PC-3 (cell line): ENCODE measurements around the gene ADAM12. TPM values are rescaled to one million over a fixed set of nuclear protein-coding genes. Genes with fewer than 3 reads are reported as not detected.

ENCODE experiments used
- ATAC-seq: fragments of 200-7000 bp; cut with Tn5 transposase; 2 replicates; pipeline ENCODE4 v1.9.1; 2020; ENCODE audit warnings: mild to moderate bottlenecking, moderate library complexity
- BruUV-seq: library from RNA; stranded (reverse); fragments of 400-500 nt; replicated peaks from 2 replicates; lab custom pipeline; 2021; lab: Mats Ljungman, UMichigan
- CTCF ChIA-PET: fragments of 300-600 bp; sonication (Branson Sonifier 250); formaldehyde crosslinking; loops from one replicate; lab custom pipeline; 2022; ENCODE audit warnings: antibody characterized with exemption; lab: Charles Lee
- POLR2A ChIA-PET: fragments of 300-600 bp; sonication (Branson Sonifier 250); formaldehyde crosslinking; loops from one replicate; lab custom pipeline; 2022; ENCODE audit warnings: antibody characterized with exemption; ENCODE audit not compliant: unreplicated experiment; lab: Charles Lee
- DNase-seq: peaks from one replicate; pipeline ENCODE4 v3.0.0-alpha.2; 2015
- H2AFZ ChIP-seq: fragments of 300-600 bp; sonication (generic); 2 replicates; pipeline ENCODE4 v1.6.0; 2016; ENCODE audit warnings: antibody characterized with exemption, low read length
- H3F3A ChIP-seq: fragments of 300-600 bp; sonication (generic); one replicate; pipeline ENCODE4 v1.6.0; 2017; ENCODE audit warnings: antibody characterized with exemption, low read length, control low read depth, mild to moderate bottlenecking; ENCODE audit not compliant: unreplicated experiment
- H3K27ac ChIP-seq: fragments of 300-600 bp; sonication (generic); 2 replicates; pipeline ENCODE4 v1.5.1; 2016; ENCODE audit warnings: mild to moderate bottlenecking, low read length
- H3K27me3 ChIP-seq: fragments of 300-600 bp; sonication (generic); 2 replicates; pipeline ENCODE4 v1.6.1; 2016; ENCODE audit warnings: low read length, mixed read lengths
- H3K36me3 ChIP-seq: fragments of 300-600 bp; sonication (generic); 2 replicates; pipeline ENCODE4 v1.6.1; 2016; ENCODE audit warnings: low read depth, mixed run types, low read length, mixed read lengths
- H3K4me1 ChIP-seq: fragments of 300-600 bp; sonication (generic); 2 replicates; pipeline ENCODE4 v1.5.1; 2016; ENCODE audit warnings: low read length; ENCODE audit not compliant: insufficient read depth
- H3K4me2 ChIP-seq: fragments of 300-600 bp; sonication (generic); 2 replicates; pipeline ENCODE4 v1.6.0; 2016; ENCODE audit warnings: low read length
- H3K4me3 ChIP-seq: fragments of 300-600 bp; sonication (generic); 2 replicates; pipeline ENCODE4 v1.5.1; 2016; ENCODE audit warnings: mild to moderate bottlenecking, low read length, mixed read lengths
- H3K79me2 ChIP-seq: fragments of 300-600 bp; sonication (generic); 2 replicates; pipeline ENCODE4 v1.6.1; 2017; ENCODE audit warnings: low read length, mixed read lengths
- H3K9ac ChIP-seq: fragments of 300-600 bp; sonication (generic); 2 replicates; pipeline ENCODE4 v1.6.0; 2016; ENCODE audit warnings: mild to moderate bottlenecking, low read length
- H3K9me2 ChIP-seq: fragments of 300-600 bp; sonication (generic); replicated peaks from 2 replicates; pipeline ENCODE4 v1.6.1; 2016; ENCODE audit warnings: mixed run types, low read length, mixed read lengths
- H3K9me3 ChIP-seq: fragments of 300-600 bp; sonication (generic); 2 replicates; pipeline ENCODE4 v1.6.1; 2016; ENCODE audit warnings: low read length, mixed read lengths
- H4K20me1 ChIP-seq: fragments of 300-600 bp; sonication (generic); 2 replicates; pipeline ENCODE4 v1.6.1; 2016; ENCODE audit warnings: low read length, mixed read lengths
- EZH2 ChIP-seq: fragments of 300-600 bp; sonication (generic); IDR thresholded peaks from one replicate; pipeline ENCODE4 v1.6.1; 2017; ENCODE audit warnings: antibody characterized with exemption, mild to moderate bottlenecking, low read length; ENCODE audit not compliant: unreplicated experiment
- EZH2phosphoT487 ChIP-seq: fragments of 300-600 bp; sonication (generic); IDR thresholded peaks from 2 replicates; pipeline ENCODE4 v1.6.1; 2018; ENCODE audit warnings: mild to moderate bottlenecking, antibody characterized with exemption, low read length, borderline replicate concordance
- intact Hi-C: fragments of 100-400 bp; cut with micrococcal nuclease; formaldehyde crosslinking; loops from 2 replicates; pipeline ENCODE4 v1.9.0; 2023
- total RNA-seq: library from RNA; depleted of rRNA; stranded (reverse); fragments of >200 nt; gene quantifications from 2 replicates; pipeline ENCODE4 v1.2.3, GENCODE V29; 2014
- TF ChIP-seq, protein P1 (sequence below): fragments of 300-600 bp; sonication (generic); conservative IDR thresholded peaks from 2 replicates; pipeline ENCODE4 v1.5.1; 2017; ENCODE audit warnings: antibody characterized with exemption, low read depth, mild to moderate bottlenecking, low read length

The ADAM12 gene
- total RNA-seq, 1 experiment from 2014 or later, result 3.4 TPM

DNA sequence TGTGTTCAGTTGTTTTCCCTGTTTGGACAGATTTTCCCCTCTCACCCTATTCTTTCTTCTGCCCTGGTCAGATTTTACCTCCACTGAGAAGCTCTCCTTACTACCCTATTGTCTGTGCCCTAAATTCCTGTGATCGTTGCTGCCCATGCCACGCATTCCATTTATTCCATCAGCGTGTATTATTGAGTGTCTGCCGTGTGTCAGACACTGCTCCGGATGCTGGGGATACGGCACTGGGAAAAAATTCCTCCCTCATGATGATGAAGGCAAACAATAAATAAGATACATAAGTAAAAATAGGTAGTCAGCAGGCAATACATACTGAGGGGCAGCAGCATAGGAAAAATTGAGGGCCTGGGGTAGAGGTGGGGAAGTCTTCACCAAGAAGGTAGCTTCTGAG, 405.1 kb downstream of the ADAM12 start:
- no peak for TF ChIP-seq EZH2
- no peak for TF ChIP-seq EZH2phosphoT487
- TF ChIP-seq, protein P1, sequence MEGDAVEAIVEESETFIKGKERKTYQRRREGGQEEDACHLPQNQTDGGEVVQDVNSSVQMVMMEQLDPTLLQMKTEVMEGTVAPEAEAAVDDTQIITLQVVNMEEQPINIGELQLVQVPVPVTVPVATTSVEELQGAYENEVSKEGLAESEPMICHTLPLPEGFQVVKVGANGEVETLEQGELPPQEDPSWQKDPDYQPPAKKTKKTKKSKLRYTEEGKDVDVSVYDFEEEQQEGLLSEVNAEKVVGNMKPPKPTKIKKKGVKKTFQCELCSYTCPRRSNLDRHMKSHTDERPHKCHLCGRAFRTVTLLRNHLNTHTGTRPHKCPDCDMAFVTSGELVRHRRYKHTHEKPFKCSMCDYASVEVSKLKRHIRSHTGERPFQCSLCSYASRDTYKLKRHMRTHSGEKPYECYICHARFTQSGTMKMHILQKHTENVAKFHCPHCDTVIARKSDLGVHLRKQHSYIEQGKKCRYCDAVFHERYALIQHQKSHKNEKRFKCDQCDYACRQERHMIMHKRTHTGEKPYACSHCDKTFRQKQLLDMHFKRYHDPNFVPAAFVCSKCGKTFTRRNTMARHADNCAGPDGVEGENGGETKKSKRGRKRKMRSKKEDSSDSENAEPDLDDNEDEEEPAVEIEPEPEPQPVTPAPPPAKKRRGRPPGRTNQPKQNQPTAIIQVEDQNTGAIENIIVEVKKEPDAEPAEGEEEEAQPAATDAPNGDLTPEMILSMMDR, result no peak
- no peaks in the 10 kb centered on the region for H3K9me3 ChIP-seq
- intact Hi-C loops, result loop anchor here (2.0 to 10.0 kb wide), 3 partner anchors 114 to 766 kb away; no protein-coding TSS in a partner anchor
- no peaks in the 10 kb centered on the region for H3K9me2 ChIP-seq
- no peaks in the 10 kb centered on the region for H3F3A ChIP-seq
- ATAC-seq (no peak), DNase-seq (no peak)
- ChIA-PET POLR2A (no interaction called here), CTCF (interaction anchor here (0.6 kb wide), 1 partner anchor 425 kb away, joined by 7 read pairs; no protein-coding TSS in a partner anchor)
- no peaks in the 10 kb centered on the region for H4K20me1 ChIP-seq
- H3K36me3 ChIP-seq, result no peaks in the 10 kb centered on the region
- BruUV-seq, result no TSS peak
- H3K4me2 ChIP-seq, result no peak overlapping the region
- no peaks in the 10 kb centered on the region for H3K27me3 ChIP-seq
- peak overlapping the region; percentile 24; the same call in 1 of the 2 replicates for H3K9ac ChIP-seq
- H3K27ac ChIP-seq, result peak overlapping the region; percentile 31; the same call in 1 of the 2 replicates
- H3K79me2 ChIP-seq, result no peaks in the 10 kb centered on the region
- no peak overlapping the region for H2AFZ ChIP-seq
- H3K4me1 ChIP-seq, result peaks cover 9% of the 10 kb centered on the region
- H3K4me3 ChIP-seq, result no peak overlapping the region

DNA sequence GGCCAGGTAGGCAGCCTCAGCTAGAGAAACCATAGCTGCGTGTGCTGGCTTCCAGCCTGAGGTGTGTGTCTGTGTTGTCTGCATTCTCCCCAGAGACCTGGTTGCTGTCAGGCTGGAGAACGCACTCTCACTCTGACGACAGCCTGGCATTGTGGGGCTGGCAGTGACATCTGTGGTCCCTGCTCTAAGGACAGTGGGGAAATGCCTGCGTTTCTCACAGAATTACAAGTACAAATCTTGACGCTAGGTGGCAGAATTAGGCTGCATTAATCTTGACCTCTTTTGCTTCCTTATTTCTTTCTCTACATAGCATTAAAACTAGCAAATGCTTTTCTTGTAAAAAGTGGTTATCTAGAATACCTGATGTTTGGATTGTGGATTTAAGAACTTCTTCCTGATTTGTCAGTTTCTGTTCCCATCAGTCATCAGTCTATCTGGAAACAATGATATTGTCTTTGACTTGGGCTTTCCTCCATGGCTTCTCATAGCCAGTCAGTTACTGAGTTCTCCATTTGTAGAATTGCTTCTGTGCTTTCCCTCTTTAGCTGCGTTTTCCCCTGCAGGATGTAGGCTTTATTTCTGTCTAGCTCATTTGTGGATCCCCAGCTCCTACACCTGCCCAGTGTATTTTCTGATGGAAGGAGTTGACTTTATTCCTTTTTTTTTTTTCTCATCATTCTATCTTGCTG, 405.9 kb downstream of the ADAM12 start:
- Histone ChIP-seq H3K36me3 (no peaks in the 10 kb centered on the region), H3F3A (no peaks in the 10 kb centered on the region), H2AFZ (no peak overlapping the region), H3K27me3 (no peaks in the 10 kb centered on the region), H3K4me1 (peaks cover 9% of the 10 kb centered on the region), H3K9me2 (no peaks in the 10 kb centered on the region), H3K9me3 (no peaks in the 10 kb centered on the region), H3K27ac (peak overlapping the region; percentile 31; the same call in 1 of the 2 replicates), H3K4me2 (no peak overlapping the region), H3K79me2 (no peaks in the 10 kb centered on the region), H3K4me3 (no peak overlapping the region), H4K20me1 (no peaks in the 10 kb centered on the region), H3K9ac (peak overlapping the region; percentile 24; the same call in 1 of the 2 replicates)
- peak; percentile 84 for DNase-seq
- BruUV-seq, result no TSS peak
- TF ChIP-seq EZH2, result no peak
- TF ChIP-seq, protein P1, result peak; percentile 66
- CTCF ChIA-PET, result interaction anchor here (0.5 to 0.9 kb wide), 5 partner anchors 39 to 425 kb away, joined by 3 to 7 read pairs (median 4); no protein-coding TSS in a partner anchor
- POLR2A ChIA-PET, result no interaction called here
- intact Hi-C loops, result loop anchor here (1.0 to 10.0 kb wide), 7 partner anchors 114 to 766 kb away; no protein-coding TSS in a partner anchor
- ATAC-seq, result peak; percentile 77

DNA sequence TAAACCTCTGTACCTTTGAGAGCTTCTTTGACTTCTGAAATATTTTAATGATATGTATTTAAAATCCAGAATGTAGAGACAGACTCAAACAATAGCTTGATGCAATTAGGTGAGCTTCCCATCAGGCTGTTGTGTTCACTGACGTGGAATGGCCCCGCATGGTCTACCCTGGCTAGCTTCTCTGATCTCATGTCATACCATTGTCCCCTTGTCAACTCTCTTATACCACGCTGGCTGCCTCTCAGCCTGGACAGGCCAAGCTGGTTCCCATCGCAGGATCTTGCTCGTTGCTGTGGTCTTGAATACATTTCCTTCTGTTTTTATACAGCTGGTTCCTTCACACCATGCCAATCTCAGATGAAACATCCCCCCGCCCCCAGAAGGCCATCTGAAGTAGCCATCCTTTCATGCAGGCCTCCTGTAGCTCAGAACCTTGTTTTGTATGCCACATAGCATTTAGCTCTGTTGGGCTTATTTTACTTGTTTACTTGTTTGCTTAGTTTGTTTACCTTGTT, 407.7 kb downstream of the ADAM12 start:
- intact Hi-C loops, result loop anchor here (10.0 kb wide), 1 partner anchor 184 kb away; no protein-coding TSS in a partner anchor
- H3K36me3 ChIP-seq, result no peaks in the 10 kb centered on the region
- CTCF ChIA-PET, result no interaction called here
- no peaks in the 10 kb centered on the region for H3K79me2 ChIP-seq
- H3F3A ChIP-seq, result no peaks in the 10 kb centered on the region
- H4K20me1 ChIP-seq, result no peaks in the 10 kb centered on the region
- no peaks in the 10 kb centered on the region for H3K27me3 ChIP-seq
- H3K9me2 ChIP-seq, result no peaks in the 10 kb centered on the region
- POLR2A ChIA-PET, result interaction anchor here (0.7 kb wide), 1 partner anchor 10 kb away, joined by 6 read pairs; no protein-coding TSS in a partner anchor
- H2AFZ ChIP-seq, result no peak overlapping the region
- TF ChIP-seq EZH2 (no peak), EZH2phosphoT487 (no peak)
- TF ChIP-seq, protein P1, result no peak
- H3K4me1 ChIP-seq, result peaks cover 9% of the 10 kb centered on the region
- H3K4me3 ChIP-seq, result no peak overlapping the region
- no peak overlapping the region for H3K27ac ChIP-seq
- ATAC-seq (no peak), DNase-seq (no peak)
- no peak overlapping the region for H3K9ac ChIP-seq
- no peaks in the 10 kb centered on the region for H3K9me3 ChIP-seq
- no peak overlapping the region for H3K4me2 ChIP-seq
- BruUV-seq, result no TSS peak
